GM18502 (cell line): ENCODE data around the gene B4GALNT4.
"Not testable (repeated sequence)": the region's sequence is repeated elsewhere in the genome, so short reads cannot be mapped to it uniquely, and the experiment has no call there.

Experiments
- ATAC-seq: cut with Tn5 transposase; IDR thresholded peaks from one replicate; pipeline ENCODE4 v1.9.1; 2021; ENCODE audit warnings: mild to moderate bottlenecking; ENCODE audit not compliant: unreplicated experiment, poor library complexity

The B4GALNT4 gene

DNA sequence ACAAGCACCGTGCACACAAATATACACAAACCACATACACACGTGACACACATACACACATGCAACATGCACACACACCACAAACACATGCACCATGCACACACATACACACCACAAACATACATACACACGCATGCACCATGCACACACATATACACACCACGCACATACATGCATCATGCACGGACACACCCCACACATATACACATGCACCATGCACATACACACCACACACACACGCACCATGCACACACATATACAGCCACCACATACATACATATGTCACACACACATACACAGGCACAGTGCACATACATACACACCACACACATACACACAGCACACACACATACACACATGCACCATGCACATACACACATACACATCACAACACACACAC is 12.7 kb upstream of the B4GALNT4 start:
- no peak for ATAC-seq

DNA sequence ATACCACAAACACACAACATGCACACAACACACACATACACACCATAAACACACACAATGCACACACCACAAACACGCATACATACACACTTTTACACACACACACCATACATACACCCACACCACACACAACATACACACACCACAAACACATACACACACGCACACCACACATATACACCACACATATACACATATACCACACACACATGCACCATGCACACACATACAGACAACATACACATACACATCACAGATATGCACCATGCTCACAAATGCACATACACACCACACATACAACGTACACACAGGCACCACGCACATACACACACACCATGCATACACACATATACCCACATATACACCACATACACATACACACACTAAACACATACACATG is 11.7 kb upstream of the B4GALNT4 start:
- ATAC-seq = no peak

DNA sequence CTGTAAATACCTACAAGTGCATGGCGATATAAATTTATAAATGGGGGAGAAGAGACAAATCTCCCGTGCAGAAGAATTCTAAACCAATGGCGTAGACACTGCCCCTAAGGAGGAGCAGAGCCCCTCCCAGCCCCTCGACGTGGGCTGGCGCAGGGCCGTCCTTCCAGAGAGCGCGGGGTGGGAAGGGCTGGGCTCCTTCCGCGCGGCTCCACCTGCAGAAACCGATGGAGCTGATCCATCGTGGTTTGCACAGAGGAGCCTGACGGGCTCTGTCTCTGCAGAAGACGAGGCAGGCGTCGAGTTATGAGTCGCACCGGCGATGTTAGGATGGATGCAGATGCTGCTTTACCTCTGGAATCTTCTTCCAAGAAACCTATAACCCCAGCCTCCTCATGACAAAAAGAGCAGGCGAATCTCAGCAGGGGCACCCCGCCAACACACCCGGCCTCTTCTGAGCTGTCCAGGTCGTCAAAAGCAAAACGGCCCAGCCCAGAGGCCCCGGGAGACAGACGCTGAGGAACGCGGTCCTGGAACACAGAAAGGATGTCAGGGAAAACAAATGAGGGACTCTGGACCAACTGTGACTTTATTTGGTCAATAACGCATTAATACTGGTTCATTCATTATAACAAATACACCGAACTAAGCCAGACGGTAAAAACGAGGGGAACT is 11.0 kb upstream of the B4GALNT4 start:
- no peak for ATAC-seq

GRCh38 chr11:359181-359714 is 10.1 kb upstream of the B4GALNT4 start:
- no peak for ATAC-seq

DNA sequence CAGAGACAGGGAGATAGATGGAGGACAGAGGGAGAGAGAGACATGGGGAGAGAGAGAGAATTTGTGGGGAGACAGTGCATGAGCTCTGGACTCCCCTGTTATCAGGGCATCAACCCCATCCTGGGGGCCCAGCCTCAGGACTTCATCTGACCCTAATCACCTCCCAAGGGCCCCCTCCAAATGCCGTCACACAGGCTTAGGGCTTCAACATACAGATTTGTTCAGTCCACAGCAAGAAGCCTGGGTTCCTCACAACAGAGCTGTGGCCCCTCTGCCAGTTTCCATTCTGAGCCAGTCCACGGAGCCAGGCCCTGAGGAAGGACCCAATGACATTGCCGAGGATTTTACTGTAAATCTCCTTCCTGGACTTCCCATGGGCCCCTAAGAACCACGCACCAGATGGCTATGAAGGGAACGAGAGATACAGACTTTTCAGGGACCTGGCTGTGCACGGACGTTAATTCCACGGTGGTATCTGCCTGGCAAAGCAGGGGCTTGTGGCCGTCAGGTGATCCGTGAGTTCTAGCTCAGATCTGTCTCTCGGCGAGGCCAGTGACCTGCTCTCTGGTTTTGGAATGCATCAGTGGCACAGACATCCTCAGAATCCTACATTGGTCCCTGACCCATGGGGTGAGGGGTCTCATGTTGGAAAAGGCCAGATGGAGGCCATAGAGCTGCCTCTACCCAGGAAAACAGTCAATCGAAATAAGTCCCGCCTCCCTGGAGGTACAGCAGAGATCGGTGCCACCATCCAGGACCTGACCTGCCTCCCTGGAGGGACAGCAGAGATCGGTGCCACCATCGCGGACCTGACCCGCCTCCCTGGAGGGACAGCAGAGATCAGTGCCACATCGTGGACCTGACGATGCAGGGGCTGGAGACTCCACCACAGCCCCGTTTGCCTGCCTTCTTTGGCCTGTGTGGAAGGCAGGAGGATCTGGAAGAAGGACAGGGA is 8.7 kb upstream of the B4GALNT4 start:
- ATAC-seq = no peak

- ATAC-seq = no peak
Measured at GRCh38 chr11:362642-363442, 6.5 kb upstream of the B4GALNT4 start.

DNA sequence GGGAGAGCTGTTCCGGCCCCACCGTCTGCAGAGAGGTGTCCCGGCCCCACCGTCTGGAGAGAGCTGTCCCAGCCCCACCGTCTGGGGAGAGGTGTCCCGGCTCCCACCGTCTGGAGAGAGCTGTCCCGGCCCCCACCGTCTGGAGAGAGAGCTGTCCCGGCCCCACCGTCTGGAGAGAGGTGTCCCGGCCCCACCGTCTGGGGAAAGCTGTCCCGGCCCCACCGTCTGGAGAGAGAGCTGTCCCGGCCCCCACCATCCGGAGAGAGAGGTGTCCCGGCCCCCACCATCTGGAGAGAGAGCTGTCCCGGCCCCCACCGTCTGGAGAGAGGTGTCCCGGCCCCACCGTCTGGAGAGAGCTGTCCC is 5.9 kb upstream of the B4GALNT4 start:
- not testable (repeated sequence) for ATAC-seq

DNA sequence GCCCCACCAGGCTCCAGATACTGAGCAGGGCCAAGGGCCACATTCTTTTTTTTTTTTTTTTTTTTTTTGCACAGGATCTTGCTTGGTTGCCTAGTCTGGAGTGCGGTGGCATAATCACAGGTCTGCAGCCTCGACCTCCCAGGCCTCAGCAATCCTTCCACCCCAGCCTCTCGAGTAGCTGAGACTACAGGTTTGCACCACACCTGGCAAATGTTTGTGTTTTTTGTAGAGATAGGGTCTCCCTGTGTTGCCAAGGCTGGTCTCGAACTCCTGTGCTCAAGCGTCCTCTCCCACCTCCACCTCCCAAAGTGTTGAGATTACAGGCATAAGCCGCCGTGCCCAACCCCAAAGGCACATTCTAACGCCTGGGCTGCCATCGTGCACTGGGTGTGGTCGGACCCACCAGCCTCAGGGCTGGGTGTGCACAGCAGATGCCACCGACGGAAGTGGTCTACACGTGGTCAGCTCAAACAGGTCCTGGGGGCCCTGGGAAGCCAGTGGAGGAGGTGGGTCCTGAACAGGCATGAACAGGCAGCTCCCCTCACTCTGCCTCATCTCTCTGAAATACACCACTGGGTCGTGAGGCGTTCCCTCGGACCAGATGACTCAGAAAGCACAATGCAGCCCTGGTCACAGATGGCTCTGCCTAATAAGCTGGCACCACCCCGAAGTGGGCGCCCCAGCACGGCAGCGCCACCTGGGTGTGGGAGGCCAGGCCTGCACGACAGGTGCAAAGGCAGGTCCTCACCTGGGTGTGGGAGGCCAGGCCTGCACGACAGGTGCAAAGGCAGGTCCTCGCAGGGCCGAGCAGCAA is 5.1 kb upstream of the B4GALNT4 start:
- ATAC-seq = no peak

DNA sequence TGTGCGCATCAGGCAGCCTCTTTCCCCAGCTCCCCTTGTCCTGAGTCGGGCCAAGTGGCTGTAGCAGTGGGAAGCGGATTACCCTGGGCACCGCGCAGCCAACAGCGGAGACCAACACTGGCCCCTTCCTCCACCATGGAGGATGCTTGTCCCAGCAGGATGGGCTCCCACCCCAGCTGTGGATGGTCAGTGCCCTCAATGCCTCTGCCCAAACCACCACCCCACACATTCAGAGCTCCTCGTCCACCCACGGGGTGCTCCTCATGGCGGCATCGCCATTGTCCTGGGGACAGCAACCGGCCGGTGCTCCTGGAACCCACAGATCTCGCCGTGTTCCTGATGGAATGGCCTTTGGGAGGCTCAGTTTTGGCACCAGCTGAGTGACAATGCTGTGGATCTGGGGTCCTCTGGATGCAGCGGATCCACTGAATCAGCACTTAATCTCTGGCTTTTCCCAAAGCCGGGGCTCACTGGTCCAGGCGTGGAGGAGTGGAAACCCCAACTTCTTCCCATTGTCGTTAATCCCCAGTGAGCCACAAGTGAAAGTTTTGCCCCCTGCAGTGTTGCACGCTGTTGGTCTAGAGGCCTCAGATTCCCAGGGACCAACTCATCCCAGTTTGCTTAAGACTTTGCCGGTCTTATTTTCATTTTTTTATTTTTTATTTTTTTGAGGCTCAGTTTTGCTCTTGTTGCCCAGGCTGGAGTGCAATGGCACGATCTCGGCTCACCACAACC is 4.1 kb upstream of the B4GALNT4 start:
- ATAC-seq = no peak

DNA sequence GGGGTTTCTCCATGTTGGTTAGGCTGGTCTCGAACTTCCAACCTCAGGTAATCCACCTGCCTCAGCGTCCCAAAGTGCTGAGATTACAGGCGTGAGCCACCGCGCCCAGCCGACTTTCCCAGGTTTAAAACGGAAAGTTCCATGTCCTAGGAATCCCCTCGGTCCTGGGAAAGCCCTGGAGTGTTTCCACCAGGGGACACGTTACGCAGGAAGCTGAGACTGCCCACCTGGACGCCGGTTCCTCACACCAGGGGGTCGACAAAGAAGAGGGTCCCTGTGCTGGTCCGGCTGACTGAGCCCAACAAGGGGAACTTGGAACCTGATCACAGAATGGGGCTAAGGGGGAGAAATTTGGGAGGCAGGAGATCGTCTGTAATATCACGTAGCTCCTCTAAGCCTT is 3.5 kb upstream of the B4GALNT4 start:
- no peak for ATAC-seq

DNA sequence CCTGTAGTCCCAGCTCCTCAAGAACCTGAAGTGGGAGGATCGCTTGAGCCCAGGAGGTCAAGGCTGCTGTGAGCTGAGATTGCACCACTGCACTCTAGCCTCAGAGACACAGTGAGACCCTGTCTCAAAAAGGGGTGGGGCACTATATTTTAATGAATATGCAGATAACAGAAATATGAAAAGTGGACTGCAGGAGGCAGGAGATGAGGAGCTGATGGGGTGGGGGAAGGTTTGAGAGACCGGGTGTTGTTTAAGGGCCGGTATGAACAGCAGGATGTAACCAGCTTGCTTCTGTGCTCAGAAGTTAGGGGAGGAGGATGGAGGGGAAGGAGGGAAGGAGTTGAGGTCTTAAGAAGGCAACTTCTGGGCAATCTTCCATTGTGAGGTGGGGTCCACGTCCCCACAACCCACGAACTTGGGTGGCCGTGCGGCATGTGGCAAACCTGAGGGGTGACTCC is 1.3 kb upstream of the B4GALNT4 start:
- no peak for ATAC-seq

GRCh38 chr11:368414-369335 is 624 bp upstream of the B4GALNT4 start:
- no peak for ATAC-seq

DNA sequence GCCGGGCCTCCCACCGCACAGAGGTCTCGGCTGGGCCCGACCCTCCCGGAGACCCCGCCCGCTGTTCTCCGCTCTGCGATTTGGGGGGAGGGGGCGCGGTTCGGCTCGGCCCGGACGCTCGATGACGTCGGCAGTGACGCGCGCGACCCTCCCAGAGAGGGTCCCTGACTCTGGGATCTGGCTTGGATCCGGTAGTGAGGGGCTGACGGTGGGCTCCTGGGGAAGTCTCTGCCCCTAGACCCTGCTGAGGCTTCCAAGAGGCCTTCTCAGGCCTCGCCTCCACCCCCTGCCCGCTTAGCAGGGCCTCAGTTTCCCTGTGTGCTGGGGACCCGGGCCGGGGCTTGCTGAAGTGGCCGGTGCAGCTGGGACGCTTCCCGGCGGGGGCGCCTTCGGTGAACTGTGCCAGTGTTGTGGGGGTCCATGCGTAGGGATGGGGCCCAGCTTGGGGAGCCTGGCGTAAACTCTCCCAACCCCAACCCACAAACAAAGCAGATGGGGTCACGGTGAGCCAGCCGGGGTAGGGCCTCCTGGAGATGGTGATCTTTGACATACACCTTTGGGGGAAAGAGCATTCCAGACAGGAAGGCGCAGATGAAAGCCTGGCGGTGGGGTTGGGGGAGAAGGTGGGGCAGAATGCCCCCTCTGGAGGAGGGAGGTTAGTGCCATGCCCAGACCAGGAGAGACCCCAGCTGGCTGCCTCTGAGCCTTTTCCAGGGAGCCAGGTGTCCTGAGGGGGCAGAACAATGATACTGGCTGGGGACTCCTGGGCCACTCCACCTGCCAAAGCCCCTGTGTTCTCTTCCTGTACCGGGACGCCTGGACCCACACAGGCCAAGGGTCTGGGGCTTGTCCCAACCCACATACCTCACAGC is 1.0 kb downstream of the B4GALNT4 start:
- no peak for ATAC-seq

DNA sequence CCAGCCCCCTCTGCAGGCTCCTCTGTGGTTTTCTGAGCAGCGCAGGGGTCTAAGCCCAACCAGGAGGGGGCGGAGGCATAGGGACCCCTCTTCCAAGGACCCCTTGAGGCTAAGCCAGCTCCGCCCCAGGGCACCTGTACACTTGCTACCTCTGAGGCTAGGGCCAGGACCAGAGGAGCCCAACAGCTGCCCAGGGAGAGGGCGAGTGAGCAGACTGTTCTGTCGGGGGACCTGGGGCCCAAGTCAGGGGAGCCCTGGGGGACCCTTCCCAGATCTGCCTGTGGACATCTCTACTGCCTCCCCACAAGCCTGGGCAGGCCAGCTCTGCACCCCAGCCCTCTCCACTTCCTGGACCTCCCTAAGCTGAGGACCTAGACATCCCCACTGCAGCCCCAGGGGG is 1.8 kb downstream of the B4GALNT4 start:
- no peak for ATAC-seq

DNA sequence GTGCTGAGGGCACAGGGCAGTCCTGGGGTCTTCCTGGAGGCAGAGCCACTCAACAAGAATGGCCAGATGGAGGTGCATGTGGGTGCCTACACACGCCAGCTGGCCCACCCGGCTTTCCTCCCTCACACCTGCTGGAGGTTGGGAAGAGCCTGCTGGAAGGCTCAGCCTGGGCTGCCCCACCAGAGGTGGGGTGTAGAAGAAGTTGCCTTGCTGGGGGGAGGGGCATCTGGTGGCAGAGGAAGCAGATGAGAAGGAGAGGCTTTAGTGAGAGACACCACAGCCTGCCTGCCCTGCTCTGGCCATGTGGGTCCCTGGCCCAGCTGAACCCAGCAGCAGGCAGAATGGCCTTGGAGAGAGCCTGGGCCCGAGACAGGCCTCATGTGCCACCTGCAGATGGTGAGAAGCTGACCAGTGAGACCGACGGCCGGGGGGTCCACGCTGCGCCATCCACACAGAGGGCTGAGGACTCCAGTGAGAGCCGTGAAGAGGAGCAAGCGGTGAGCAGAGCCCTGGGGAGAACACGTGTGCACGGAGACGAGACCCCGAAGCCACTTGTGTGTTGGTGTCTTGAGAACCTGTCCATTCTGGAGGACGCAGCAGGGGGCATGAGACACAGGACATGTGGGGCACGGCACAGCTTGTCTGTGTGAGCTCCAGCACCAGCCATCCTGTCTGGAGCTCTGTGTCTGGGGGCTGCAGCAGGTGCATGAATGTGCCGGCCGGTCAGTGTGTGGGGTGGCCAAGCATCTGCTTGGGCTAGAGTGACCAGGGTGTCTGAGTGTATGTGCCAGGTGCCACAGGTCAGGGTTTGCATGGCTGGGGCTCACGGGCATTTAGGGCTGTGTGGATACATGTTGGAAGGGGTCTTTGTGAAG is 2.7 kb downstream of the B4GALNT4 start:
- no peak for ATAC-seq
